ENCODE measurements around the gene LPAR1. TPM values are rescaled to one million over a fixed set of nuclear protein-coding genes. Genes with fewer than 3 reads are reported as not detected.

The LPAR1 gene
- total RNA-seq, 1 donor from 2014 or later: 26.4 TPM

DNA sequence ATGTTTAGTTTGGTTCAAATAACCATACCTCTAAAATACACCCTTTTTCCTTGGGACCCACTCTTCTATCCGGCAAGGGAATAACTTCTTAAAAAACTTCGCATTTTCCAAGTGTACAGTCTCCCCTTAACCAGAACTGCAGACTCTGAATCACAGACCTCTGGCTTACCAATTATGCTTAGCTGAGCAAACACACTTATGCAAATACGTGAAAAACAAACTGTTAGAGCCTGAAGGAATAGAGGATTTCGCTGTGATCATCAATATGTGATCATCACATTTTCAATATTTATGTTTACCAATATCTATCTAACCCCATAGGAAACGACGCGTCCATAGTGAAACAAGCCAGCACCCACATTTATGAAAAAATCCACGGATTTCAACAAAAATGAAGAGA, 1.3 kb downstream of the LPAR1 start:
- DNase-seq: no peak

DNA sequence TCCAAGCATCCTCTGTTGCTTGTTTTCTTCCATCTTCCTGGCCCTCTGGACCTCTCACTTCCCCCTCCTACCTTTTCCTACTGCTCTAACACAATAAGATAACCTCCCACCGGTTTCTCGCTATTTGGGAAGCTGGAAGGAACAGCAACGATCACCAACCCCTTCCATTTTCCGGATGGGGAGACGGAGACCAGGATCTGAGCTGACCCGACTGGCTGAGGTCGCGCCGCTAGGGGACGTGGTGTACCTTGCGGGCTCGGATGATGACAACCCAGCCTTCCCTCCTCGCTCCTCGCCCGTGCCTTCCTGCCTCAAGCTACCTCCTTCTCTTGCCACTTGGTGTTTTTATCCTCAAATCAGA, 1.9 kb downstream of the LPAR1 start:
- DNase-seq: peak; percentile 27

DNA sequence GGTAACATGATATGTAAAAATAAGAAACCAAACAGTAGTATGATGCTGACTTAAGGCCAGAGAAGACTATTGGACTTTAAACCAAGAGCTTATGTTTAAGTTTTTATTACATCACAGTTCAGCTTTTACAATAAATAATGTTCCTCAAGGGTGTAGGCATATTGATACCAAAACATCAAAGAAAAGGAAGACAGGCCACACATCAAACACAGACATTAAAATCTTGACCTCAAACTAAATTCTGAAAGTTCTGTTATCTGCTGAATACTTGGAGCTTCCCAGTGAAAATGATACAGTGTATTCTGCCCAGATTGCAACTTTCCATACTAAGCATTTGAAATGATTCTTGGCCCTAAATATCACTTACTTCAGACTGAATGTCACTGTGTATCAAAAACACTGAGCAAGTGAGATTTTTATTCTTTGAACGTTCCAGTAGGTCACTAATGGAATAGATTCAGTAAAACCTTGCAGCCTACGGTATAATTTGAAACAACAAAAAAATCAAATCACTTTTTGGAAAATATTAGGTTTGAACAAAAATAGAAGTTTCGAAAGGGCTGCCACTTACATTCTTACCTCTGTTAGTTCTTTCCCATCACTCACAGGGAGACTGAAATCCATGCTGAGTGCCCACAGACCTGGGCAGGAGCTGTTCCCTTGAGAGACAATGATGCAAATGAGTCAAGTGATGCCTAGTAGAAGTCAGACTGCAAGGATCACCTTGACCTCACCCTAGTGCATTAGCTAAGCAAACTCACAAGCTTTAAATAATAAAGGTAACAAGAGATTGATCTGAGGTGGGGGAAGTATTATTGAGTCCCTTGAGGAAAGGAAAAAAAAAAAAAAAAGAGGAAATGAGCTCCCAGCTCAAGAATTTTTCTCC, 2.5 kb downstream of the LPAR1 start:
- DNase-seq: no peak

DNA sequence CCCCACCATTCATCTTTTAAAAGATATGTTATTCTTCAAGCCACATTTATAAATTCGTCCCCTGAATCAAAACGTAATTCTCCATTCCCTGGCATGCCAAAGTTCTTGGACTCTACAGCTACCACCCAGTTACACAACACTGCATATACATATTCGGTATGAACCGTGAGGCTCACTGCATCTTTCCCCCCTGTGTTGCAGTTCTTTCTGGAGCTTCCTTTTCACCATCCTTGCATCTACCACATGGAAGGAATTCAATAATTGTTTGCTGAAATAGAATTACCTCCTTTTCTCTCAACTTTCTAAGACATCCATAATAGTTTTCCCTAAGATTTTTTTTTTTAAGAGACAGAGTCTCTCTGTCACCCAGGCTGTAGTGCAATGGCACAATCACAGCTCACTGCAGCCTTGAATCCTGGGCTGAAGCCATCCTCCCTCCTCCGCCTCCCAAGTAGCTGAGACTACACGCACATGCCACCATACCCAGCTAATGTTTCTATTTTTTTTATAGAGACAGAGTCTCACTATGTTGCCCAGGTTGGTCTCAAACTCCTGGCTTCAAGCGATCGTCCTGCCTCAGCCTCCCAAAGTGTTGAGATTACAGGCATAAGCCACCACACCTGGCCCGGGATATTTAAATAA, 3.3 kb downstream of the LPAR1 start:
- no peak for DNase-seq

DNA sequence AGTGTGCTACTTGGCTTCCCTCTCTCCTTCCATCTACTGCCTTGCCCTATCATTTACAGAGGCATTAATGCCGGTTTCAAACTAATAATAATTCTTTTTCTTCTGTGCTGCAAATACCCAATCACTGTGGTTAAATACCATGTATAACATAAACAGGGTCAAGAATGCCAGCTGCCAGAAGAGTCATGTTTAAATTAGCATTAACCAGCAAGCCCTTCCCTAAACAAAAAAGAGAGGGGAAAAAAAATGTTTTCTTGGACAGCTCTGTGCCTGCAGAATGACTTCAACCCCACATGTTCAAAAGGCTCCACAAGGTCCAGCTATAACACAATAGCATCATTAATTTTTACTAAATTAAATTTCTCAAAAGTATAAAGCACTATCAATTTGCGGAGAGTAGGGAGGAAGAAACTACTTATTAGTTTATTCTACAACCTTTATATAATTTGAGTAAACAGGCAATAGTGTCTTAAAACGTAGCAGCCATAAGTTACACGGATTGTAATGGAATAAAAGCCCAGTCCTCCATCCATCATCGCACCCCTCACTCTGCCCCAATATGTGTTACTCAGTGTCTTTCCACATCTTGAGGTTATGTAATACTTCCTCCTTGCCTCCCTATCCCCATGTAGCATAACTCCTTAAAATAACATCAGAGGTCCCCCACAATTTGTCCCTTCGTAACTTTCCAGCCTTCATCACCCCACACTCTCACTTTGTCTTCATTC, 3.9 kb downstream of the LPAR1 start:
- DNase-seq: no peak

DNA sequence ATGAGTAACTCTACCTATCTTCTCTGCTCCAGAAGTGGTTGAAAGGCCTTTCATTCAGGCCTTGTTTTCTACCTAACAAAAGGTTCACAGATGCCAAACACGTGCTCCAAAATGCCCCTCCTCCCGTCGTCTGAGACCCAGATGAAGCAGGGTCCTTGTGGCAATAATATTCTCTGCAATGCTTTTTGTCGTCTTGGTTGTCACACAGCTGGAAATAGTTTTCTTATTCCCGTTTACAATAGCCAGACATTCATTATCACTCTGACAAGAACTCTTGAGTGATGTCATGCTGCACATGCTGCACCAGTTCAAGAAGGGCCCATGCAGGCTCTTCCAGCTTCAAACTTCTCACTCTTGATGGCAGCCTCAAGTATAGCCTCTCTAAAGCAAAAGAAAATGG, 7.8 kb downstream of the LPAR1 start:
- DNase-seq: no peak

DNA sequence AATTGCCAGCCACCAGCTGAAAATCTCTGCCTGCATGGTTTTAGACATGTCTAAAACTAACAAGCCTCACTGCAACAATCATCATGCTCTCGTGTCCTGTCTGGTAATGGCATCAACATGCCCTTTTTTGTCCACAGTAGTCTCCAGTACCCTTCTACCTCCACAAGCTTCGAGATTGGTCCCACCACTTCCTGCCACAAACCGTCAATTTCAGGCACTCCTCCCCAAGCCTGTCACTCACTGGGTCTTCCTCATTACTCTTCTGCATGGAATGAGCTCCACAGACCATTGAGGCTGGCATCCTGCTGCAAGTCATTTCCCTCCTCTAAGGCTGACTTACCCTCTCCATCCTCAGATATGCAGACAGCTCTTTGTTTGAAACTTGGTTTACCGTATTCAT, 9.0 kb downstream of the LPAR1 start:
- DNase-seq: no peak

DNA sequence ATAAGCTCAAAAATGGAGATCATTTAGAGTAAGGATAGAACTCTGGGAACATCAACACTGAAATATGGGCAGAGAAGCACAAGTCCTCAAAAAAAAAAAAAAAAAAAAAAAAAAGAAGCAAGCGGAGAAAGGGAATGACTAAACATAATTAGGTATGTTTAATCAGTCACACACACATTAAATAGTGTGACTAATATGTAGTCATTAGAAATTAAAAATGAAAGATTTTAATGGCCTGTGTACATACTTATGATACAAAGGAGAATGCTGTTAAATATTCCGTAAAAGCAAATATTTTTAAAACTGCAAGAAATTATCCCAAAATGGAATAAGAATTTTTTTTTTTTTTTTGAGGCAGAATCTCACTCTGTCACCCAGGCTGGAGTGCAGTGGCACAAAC, 10.5 kb downstream of the LPAR1 start:
- DNase-seq: no peak

DNA sequence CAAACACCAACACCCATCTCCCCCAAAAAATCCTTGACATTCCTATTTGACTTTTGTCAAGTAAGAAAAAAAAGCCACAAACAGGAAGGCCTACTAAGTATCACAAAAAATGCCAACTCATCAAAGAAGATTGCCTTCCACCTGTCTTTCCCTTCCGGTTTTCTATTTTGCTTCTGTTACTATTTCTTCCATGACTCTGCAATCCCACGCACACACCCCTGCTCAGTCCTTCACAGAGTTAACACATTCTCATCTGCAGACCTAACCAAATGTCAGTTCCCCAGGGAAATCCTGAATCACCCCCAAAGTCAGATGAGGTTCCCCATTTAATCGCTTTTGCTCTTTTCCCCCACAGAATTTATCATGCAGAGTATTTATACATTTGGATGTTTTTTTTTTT, 15.1 kb downstream of the LPAR1 start:
- no peak for DNase-seq

DNA sequence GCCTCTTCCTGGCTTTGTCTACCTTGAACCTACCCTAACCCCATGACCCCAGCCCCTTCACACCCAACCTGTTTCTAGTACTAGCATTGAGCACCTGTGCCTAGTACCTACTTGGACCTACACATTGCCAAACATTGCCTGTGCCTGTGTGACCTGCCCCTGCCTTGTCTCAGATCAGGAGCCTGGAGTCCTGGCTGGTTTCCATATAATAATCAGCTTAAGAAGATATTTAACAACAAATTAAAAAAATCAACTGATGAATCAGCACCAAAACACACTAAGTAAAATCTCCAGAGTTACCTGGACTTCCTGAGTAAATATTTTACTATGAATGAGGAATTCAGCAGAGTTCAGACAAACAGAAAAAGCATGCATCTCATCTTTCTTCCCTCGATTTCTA, 17.7 kb downstream of the LPAR1 start:
- DNase-seq: no peak

DNA sequence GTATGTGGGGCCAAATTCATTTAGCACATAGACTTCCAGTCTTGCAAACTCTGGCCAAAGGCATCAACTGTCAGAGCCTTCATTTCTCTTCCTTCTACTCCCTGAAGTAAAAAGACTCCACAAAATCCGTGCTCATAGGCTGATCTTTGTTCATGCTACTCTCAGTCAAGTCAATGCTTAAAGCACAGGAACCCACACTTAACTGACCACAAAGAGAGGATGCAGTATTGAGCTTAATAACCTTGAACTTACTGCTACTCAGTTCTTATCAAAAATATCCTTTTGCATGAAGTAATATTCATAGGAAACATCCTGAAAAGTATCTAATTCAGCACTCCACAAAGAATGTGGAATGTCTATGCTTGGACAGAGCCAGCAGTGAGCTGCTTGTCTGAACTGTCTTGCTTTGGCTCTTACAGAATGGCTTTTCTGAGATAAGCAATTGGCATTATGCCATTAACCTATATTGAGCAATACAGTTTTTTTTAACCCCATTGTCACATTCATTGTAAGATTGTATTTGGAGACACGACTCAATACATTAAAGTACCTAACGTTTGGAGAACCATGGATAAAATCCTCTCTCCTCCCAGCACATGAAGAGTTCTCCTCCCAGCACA, 21.7 kb downstream of the LPAR1 start:
- no peak for DNase-seq

DNA sequence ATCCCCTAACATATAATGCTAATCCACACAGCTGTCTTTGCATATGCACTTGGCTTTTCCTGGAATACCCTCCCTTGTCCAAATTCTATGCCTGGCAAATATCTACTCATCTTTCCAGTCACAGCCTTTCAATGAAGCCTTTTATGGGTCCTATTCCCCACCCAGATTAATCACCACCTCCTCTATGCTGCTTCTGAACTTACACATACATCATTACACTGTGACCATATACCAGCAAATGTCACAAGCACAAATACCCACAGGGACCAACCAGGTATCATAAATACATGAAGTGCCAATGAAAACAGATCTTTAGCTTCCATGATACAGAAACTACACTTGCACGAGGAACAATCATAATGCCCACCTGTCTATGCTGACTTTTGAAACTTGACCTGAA, 22.3 kb downstream of the LPAR1 start:
- DNase-seq: no peak

DNA sequence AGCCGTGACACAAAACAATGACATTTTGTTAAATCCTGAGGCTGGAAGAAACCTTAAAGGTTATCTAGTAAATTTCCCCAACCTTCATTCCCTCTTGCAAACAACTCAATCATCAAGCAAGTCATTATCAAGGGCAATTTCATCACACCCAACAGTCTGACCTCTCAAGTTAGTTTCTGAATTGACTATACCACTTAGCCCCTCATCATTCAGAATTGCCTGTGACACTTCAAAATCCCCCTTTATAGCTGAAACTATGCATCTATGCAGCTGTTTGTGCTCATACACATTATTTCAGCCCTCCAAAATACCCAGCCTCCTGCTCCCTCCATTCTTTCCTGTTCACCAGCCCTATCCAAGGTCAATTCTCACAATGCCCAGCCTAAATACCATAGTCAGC, 24.6 kb downstream of the LPAR1 start:
- DNase-seq: no peak

DNA sequence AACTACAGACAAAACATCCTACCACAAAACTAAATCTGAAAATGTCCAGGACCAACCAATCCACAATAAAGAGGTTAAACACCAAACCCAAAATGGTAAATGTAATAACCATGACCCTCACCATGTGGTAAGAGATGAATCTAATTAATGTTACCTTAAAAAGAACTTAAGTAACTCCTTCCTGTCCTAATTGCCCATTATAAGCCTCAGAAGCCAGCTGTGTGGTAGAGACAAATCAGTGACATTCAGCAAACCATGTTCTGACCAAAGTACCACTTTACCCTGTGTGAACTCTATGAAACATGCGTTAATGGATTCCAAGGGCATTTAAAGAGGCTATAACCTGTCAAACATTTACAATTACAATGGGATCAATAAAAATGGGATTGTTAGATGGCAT, 25.0 kb downstream of the LPAR1 start:
- no peak for DNase-seq

DNA sequence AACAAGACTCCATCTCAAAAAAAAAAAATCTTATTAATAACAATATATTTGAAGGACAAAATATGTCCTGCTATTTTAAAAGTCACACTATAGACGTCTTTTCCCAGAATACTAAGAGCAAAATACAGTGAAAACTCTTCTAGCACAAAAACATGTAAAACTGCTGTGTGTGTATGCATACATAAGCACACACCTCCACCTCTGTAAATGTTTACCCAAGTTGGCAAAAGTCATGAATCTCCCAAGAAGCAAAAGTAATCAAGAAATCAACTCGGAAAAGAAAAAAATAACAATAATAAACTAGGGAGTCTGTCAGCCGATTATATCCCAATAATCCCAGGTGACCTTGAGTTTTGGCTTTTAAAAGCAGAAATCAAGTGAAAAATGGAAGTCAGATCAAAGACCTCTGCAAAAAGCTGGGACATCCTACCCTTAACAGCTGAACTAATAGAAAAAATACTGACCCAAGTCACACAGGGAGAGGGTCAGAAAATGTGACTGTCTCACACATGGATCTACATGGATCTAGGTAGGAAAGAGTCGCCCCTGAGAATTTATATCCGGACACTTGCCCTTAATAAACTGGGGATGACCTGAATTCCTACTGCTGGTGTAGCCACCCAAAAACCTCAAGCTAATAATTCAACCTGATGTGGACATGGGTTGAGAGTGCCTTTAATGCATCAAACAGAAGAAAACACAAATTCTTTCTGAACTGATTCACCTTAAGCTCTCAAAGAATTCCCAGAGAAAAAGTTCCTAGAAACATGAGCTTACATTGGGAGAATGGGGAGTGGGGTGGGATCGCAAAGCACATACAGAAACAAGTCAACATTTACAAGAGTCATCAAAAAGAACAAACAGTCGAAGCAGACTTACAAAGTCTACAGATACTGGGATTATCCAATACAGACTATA, 29.9 kb downstream of the LPAR1 start:
- DNase-seq: no peak

DNA sequence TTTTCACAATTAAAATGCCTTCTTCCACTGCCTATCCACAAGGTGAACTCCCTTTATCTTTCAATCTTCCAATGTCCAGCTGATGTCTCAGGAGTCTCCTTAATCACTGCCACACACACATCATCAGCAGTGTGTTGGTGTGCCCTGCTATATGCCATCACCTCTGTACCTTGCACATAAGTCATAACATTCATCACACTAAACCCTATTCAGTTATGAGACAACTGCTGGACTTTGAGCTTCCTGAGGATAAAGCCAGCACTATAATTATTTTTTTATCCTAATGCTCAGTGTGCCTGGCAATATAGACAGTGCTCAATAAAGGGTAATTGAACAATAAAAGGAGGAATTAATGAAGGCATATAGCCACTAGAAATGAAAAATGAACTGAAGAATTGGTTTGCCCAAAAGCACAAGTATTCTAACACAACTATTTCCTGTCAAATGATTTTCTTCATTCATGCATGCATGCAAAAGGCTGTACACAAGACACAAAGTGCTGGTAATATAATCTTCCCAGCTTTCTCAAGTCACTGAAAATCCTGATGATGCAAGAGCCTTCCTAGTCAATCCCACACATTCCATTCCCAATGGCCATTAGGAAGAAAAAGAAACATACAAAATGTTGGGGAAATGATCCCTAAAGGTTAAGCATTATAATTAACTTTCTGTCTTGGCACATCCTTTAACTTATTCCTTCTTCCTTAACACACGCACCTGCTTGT, 32.4 kb downstream of the LPAR1 start:
- DNase-seq: no peak

DNA sequence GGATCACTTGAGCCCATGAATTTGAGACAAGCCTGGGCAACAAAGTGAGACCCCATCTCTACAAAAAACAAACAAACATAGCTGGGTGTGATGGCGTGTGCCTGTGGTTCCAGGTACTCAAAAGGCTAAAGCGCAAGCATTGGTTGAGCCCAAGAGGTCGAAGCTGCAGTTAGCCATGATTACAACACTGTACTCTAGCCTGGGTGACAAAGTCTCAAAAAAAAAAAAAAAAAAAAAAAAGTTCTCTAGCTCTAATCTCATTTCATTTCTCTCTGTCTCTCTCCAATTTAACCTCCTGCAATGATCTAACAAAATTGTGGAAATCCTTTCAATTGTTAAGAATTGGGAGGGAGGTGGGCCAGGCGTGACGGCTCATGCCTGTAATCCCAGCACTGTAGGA, 33.3 kb downstream of the LPAR1 start:
- no peak for DNase-seq

DNA sequence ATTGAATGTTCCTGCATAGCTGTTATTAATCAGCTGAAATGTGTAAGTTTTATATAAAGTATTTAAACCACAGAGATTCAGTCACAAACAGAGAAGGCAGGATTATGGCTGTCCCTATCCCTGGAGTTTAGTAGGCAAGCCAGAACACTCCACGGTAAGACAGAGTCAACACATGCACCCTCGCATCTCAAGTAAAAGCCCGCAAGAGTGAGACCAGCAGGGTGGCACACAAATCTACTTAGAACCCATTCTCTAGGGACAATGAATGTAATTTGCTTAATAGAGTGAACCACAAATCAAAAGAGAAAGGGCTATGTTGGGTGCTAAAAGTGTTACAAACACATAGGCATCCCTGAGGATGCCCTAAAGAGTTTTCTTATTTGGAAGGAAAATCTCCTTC, 35.1 kb downstream of the LPAR1 start:
- no peak for DNase-seq

DNA sequence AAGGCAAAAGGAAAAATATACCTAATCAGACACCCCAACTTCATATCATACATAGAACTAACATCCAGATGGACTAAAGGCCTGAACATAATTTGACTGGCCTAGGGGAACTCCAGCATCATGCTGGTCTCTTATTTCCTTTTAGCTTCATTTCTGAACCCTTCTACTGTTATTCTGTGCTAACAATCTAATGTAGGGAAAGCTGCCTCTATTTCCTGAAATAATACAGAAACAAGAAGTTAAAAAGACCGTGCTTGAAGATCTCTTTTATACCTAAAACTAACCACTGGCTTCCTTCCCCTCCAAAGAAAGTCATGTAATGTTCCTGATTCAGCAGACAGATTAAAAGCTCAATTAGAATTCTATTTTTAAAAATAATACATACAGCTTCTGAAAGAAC, 36.7 kb downstream of the LPAR1 start:
- DNase-seq: no peak

DNA sequence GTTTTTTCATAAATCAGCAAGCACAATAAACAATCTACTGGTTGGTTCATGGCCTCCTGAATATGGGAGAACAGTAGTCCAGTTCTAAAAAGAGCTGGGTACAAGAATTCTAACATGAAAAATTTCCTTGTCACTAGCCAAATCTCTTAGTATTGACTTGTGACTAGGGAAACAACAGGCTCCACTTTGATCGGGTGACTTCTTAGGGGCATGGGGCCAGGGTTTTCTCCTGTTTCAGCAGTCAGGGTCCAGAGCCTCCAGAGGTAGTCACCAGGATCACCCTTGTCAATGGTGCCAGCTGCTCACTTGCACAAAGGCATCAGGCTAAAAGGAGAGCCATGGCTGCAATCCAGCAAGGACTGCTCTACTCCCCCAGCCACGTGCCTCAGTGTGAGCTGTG, 38.1 kb downstream of the LPAR1 start:
- DNase-seq: no peak

DNA sequence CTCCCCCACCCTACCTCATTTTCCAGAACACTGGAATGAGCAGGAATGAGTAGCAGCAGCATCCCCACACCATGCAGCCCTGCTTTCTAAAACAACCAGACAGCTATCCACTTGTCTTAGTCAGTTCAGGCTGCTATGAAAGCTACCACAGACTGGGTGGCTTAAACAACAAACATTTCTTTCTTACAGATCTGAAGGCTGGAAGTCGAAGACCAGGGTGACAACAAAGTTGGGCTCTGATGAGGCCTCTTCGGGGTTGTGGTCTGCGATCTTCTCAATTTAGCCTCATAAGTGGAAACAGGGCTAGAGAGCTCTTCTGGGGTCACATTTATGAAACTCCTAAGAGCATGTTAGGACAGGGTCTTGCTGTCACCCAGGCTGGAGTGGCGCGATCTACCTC, 38.9 kb downstream of the LPAR1 start:
- DNase-seq: no peak

Data from occipital lobe (tissue), 2 donors.